HuH-7.5 (cell line): ENCODE measurements around the gene HPSE2.

ENCODE experiments used
- DNase-seq: peaks from one replicate; pipeline ENCODE4 v3.0.0; 2011; ENCODE audit warnings: low spot score

Gene HPSE2

GRCh38 chr10:98488669-98489430 lies 746.8 kb downstream of the HPSE2 start:
- DNase-seq = peak; percentile 28

- DNase-seq = no peak
Measured at GRCh38 chr10:98487649-98488048, 748.0 kb downstream of the HPSE2 start.

- no peak for DNase-seq
Measured at GRCh38 chr10:98486421-98486820, 749.2 kb downstream of the HPSE2 start.

GRCh38 chr10:98485959-98486358 lies 749.7 kb downstream of the HPSE2 start:
- no peak for DNase-seq

DNA sequence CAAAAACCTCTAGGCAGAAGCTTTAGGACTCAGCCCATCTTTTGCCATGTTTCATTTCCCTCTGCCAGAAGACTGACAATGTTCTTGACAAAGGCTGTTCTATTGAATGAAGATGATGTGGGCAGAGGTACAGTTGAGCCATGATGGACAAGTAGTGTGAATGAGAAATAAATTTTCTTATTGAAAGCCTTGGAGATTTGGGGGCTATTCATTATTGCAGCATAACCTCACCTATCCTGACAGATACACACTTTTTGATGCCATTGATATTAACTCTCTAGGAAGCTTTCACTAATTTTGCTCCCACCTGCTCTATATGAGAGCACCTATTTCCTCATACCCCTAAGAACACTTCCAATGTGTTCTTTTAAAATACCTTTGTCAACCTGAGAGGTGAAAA lies 752.0 kb downstream of the HPSE2 start:
- DNase-seq = no peak

- no peak for DNase-seq
Measured at GRCh38 chr10:98482096-98482495, 753.6 kb downstream of the HPSE2 start.

- no peak for DNase-seq
Measured at GRCh38 chr10:98481404-98481945, 754.2 kb downstream of the HPSE2 start.

DNA sequence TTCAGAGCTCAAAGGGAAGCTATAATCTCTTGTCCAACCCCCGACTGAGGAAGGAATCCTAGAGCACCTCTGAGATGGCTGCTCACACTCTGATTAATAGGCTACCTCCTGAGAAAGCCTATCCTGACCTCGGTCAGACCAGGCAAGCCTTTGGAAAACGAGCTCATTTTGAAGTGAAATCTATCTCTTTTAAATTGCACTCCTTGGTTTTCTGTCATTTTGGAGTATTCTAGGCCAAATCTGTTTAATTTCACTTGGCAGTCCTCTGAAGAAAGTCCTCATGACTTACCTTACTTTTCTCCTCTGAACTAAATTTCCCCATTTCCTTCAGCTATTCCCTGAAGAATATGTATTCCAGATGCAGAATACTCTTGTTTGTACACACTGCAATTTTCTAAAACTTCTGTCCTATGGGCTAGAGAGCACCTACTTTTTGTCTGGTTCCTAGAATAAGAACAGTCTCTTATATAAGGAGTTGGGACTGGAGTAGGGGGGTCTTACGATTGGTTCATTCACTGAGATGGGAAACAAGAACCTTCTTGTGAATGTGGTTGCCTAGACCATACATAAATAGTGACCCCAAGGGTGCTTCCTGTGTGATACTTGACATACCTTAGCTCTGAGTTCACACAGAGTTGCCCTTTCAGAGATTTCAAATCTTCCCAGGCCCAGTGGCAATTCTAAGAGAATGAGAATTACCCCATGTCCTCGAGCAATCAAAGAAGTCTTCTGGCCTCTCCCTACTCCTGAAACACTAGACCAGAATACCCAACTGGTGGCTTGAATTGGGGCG lies 757.0 kb downstream of the HPSE2 start:
- DNase-seq = no peak

DNA sequence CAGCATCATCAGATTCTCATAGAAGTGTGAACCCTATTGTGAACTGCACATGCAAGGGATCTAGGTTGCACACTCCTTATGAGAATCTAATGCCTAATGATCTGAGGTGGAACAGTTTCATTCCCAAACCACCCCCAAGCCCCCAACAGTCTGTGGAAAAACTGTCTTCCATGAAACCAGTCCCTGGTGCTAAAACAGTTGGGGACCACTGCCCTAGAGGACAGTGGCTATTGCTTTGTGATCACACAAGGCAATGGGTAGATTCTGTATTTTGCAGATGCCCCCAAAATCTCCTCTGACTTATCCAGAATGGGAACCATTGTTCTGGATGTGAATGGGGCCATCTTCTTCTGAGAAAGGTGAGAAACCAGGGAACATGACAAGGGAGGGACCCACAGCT lies 757.8 kb downstream of the HPSE2 start:
- DNase-seq = no peak

- DNase-seq = no peak
Measured at GRCh38 chr10:98474628-98475027, 761.0 kb downstream of the HPSE2 start.

GRCh38 chr10:98472196-98472595 lies 763.5 kb downstream of the HPSE2 start:
- no peak for DNase-seq

DNA sequence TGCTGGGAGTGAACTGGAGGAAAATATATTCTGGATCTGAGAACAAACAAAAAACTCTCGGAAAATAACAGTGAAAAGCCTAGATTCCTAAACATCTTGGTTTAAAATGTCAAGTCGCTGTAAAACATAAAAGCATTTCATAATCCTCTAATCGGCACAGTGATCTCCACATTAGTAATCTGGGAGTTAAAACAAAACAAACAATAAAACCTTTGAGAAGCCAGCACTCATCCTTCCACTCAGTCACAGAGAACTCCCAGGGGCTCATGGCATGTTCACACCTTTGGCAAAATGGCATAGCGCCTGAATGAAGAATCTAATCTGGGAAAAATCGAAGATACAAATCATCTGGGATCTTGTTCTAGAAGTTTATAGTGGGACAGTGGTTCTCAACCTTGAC lies 764.8 kb downstream of the HPSE2 start:
- no peak for DNase-seq

DNA sequence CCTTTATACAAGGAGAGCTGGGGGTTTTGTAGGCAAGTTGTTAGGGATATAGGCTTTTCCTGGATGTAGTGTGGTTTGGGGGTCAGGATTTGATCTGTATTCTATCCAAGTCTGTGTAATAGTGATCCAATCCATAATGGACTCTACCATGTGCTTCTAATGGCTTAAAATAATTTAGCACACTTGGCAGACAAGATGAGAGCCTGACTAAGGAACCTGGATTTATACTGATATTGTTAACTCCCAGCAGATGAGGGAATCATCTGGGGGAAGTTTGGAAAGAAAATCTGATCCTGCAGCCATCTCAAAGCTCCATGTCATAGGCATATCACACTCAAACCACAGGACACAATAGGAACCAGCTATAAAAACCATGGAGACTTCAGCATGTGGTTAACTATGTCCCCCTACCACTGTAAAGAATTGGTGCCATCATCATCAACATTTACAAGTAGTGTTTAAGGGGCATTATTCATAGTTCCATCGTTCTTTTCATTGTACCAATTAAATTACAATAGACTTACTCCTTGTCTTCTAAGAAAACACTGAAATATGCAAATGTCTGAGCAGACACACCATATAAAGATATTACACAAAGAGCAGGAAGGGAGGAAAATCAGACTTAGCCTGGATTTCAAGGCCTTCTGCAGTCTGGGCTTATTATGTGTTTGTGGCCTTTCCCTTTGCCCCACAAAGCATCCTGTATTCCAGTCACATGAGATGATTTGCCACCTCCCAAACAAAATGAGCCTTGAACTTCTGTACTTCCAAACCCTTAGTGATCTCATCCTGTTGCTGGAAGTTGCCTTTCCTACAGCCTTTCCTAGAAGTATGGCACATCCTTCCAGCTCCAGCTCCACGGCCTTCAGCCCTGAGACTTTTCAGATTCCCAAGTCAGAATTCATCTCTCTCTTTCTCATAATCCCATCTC lies 766.4 kb downstream of the HPSE2 start:
- DNase-seq = no peak

DNA sequence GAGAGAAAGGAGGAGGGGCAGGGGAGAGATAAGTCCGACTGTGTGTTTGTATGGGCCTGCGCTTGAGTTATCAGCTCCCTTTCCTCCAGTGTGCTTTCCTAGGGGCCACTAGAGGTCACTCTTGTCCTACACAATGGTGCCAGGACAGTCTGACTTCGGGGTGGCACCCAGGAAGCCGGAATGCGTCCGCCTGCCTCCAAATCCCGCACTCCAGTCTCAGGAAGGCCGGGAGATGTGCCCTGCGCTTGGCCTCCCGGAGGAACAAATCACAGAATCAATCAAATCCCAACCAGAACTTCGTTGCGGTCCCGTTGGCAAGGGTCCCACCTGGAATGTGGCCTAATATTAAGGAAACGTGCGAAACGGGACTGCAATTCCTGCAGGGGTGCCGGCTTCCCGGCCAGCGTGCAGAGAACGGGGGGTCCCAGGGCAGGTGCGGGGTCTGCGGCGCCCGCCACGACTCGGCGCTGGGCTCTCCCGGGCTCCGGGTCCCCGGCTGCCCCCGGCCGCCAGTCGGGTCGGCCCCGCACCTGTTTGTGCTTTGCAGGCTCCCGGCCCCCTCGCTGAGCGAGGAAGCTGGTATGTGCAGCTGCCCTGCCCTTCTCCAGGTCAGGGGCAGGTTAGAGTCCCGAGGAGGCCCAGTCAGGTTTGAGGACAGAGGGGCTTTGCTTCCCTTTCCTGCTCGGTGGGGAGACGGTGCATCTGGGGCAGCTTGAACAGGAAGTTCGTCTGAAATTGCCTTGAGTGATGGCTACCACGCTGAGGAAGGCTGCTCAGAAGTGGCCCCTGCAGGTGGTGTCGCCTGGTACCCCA lies 767.9 kb downstream of the HPSE2 start:
- peak; percentile 72 for DNase-seq

DNA sequence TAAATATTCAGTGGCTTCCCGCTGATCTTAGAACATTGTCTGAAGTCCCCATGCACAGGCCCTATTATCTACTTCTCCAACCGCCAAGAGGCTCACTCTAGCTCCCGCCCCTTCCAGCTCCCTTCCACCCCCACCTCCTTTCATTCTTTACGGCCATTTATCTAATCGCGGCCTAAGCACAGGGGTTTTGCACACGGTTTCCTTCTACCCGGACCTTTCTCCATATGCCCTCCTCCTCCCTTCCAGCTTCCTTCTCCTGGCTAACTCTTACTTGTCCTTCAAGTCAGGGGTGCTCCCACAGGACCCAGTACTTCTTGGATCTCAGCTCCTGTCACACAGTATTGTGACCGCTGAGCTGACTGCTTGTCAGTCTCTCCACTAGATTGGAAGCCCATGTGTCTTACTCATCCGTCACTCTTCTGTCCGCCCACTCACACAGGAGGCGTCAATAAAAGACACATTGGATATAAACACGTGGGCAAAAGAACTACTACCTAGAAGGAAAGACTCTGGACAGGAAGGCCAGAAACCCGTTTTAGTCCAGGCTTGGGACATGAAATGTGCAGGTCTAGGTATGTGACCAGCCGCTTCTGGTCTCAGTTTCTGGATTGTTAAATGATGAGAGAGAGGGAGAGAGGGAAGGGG lies 768.7 kb downstream of the HPSE2 start:
- no peak for DNase-seq

DNA sequence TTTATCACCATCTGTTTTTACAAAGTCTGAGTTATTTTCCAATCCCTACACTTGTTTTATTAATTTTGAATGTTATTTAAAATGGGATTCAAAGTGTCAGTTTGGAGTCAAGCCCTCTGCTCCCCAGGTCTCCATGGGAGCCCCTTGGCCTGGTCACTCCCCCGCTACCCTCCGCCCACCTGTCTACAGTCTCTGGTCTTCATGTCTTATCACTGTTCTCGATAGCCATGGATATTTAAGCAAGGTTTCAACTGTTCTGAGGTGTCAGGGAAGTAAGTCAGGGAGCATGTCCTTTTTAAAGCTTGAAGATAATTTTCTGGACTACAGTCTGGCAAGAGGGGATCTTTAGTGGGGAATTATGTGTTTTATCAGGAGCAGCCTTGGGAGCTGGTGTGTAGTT lies 769.8 kb downstream of the HPSE2 start:
- no peak for DNase-seq

- no peak for DNase-seq
Measured at GRCh38 chr10:98463976-98464754, 771.5 kb downstream of the HPSE2 start.

GRCh38 chr10:98463016-98463415 lies 772.6 kb downstream of the HPSE2 start:
- no peak for DNase-seq

GRCh38 chr10:98461500-98461842 lies 774.2 kb downstream of the HPSE2 start:
- DNase-seq = no peak
